Measurements from ENCODE around the gene FAM217A.

DNA sequence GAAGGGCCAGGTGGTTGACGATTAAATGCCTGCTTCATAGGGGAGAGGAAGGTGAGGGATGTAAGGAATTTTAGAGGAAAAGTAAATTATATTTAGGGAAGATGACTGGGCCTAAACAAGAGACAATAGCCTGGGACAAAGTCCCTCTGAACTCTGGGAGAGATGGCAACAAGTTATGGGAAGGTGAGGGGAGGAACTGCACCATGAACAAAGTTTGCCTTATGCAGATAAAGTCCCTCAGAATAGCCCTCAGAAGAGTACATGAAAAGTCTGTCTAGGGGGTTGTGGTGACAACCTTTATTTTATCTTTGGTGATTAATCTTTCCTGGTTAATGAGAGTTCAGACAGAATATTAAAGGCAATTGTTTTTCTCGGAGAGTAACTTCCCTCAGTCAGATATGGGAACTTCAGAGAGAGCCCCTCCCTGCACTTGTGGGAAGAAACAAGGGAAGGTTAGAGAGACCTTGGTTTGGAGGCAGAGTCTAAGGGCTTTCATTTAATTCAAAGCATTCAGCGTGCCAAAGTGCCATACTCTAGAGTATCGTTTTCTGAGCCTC lies 27.1 kb upstream of the FAM217A start:
- TF ChIP-seq CTCF (IDR thresholded peaks at IDR 0.05; ENCODE audit: insufficient read depth, low read length) (no peak), GABPA (IDR thresholded peaks at IDR 0.05; ENCODE audit: low read depth) (no peak)
- TF ChIP-seq, protein P1, sequence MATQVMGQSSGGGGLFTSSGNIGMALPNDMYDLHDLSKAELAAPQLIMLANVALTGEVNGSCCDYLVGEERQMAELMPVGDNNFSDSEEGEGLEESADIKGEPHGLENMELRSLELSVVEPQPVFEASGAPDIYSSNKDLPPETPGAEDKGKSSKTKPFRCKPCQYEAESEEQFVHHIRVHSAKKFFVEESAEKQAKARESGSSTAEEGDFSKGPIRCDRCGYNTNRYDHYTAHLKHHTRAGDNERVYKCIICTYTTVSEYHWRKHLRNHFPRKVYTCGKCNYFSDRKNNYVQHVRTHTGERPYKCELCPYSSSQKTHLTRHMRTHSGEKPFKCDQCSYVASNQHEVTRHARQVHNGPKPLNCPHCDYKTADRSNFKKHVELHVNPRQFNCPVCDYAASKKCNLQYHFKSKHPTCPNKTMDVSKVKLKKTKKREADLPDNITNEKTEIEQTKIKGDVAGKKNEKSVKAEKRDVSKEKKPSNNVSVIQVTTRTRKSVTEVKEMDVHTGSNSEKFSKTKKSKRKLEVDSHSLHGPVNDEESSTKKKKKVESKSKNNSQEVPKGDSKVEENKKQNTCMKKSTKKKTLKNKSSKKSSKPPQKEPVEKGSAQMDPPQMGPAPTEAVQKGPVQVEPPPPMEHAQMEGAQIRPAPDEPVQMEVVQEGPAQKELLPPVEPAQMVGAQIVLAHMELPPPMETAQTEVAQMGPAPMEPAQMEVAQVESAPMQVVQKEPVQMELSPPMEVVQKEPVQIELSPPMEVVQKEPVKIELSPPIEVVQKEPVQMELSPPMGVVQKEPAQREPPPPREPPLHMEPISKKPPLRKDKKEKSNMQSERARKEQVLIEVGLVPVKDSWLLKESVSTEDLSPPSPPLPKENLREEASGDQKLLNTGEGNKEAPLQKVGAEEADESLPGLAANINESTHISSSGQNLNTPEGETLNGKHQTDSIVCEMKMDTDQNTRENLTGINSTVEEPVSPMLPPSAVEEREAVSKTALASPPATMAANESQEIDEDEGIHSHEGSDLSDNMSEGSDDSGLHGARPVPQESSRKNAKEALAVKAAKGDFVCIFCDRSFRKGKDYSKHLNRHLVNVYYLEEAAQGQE (IDR thresholded peaks at IDR 0.05; ENCODE audit: insufficient replicate concordance, low read depth), result no peak

Measured in HL-60 (cell line).